Stimulated activated CD4-positive, alpha-beta T cell treated with anti-CD3 and anti-CD28 coated beads, Interleukin-4, amount 100 ng/mL, for 24 hours (primary cell): ENCODE results near the gene GRIK4.

Experiments used
- DNase-seq: peaks from one replicate; pipeline ENCODE4 v3.0.0-alpha.2; 2020

Gene GRIK4

DNA sequence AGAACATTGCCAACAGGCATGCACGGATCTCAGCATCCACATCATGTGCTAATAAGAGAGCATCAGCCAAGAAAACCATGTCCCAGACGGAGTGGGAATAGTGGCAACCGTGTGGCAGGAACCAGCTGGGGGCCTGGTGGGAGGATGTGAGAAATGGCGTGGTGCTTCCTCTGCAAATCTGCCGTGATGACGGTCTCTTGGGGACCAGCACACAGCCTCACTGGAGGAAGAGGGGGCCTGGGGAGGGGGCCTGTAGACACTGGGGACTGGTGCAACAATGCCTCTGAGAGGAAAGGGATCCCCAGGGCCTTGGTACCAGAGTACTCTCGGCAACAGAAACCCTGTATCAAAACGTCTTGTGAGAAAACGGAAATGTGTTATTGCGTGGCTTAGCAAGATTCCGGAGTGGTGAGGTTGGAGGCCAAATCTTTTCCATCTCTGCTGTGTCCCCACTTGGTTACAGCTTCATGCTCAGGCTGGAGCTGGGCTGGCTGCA, 358.0 kb downstream of the GRIK4 start:
- DNase-seq, result no peak

DNA sequence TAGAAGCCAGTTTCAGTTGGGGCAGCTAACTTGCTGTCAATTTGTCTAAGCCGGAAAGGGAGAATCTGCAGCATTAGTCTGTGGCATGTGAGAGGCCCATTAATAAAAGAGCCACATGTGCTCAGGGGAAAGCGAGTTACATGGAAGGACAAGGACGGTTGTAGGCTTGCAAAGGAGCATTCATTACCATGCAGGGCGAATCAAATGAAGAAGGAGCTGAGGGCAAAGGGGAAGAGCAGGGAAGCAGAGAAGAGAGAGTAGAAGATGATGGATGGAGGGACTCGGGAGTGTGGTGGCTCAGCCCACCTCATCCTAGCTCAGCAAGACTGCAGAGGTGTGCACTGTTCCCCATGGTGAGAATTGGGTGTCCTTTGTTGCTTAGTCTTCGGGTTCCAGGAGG, 359.6 kb downstream of the GRIK4 start:
- DNase-seq, result no peak

DNA sequence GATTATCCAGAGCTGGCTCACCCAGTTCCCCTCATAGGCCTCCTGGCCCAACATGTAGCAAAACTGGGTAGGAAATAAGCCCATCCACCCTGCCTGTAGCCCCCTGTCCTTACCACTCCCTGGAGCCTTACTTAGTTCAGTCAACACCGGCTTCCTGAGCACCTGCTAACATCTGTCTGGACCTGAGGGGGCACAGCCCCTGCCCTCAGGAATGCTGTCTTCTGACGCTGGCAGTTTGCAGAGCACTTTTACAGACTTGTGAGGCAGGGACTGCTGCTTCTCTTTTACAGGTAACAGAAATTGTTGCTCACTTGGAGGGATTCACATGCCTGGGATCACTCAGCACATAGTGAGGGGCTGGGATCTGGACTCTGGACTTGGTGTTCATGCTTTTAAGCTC, 360.4 kb downstream of the GRIK4 start:
- DNase-seq, result no peak

DNA sequence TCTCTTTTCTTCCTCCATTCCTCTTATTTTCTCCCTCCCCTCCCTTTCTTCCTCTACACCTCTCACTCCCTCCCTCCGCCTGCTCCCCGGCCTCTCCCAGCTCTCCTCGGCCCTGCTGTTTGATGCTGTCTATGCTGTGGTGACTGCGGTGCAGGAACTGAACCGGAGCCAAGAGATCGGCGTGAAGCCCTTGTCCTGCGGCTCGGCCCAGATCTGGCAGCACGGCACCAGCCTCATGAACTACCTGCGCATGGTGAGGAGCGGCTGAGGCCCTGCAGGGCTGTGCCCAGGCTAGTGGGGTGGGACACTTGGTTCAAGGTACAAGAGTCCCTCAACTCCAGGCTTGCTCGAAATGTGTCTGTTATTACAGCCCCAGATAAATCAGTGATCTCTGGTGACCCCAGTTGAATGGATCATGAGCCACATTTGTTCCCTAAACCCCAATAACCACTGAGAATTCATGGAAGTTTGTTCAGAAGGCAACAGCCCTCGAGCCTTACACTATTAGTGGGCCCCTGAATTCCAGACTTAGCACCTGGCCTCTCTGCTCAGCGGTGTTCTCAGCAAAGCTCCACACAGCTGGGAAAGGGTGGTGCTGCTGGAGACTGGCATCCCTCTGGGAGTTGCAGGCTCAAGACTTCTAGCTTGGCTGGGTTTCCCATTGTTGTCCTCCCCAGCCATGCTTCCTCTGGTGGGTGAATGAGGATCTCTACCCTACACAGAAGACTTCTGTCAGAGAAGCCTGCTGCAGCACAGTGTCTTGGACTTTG, 362.6 kb downstream of the GRIK4 start:
- DNase-seq, result no peak

DNA sequence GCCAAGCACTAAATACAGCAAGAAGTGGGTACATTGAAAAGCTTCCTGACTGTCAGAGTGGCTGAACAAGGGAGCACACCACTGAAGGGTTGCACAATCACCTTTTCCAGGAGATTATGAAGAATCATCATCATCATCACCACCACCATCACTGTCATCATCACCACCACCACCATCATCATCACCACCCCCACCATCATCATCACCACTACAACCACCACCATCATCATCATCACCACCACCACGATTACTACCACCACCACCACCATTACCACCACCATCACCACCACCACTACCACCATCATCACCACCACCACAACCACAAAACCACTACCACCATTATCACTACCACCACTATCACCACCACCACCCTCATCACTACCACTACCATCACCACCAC, 364.4 kb downstream of the GRIK4 start:
- no peak for DNase-seq

DNA sequence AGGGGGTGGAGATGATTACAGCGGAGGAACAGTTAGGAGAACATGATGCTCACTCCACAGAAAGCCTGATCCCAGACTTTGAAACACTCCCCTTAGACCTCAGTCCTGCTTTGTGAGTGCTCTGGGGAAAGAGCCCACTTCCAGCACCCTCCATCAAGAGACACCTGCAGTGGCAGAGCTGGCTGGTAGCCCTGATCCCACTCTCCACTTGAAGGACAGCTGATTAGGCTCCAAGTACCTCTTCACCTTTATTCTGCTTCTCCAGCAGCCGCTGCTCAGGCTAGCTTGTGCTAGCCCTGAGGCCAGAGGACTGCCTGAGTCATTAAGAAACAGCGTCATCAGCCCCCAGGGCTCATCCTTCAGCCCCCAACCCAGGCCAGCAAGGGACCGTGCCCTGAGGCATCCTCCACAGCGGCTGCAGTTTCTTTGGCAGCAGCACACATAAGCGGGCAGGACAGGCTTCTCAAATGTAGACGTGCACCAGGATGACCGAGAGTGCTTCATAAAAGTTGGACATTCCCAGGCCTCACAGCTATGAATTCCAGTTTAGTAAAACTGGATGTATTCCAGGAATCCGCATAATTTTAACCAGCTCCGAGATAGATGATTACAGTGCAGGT, 366.3 kb downstream of the GRIK4 start:
- DNase-seq, result no peak

DNA sequence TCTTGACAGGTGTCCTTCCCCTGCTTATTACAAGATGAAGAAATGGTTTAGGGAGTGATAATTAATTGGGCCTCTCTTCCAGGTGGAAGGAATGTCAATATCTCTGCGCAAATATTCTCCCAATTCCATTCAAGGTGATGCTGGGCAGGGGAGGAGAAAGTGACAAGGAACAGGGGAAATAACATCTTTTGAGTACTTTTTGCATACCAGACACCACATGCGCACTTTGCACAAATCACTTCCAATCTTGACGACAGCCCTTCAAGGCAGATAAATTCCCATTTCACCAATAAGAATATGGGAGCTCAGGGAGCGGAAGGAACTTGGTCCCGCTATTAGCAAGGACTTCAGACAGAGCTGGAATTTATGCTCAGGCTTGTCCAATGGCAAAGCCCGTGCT, 367.2 kb downstream of the GRIK4 start:
- DNase-seq, result no peak

DNA sequence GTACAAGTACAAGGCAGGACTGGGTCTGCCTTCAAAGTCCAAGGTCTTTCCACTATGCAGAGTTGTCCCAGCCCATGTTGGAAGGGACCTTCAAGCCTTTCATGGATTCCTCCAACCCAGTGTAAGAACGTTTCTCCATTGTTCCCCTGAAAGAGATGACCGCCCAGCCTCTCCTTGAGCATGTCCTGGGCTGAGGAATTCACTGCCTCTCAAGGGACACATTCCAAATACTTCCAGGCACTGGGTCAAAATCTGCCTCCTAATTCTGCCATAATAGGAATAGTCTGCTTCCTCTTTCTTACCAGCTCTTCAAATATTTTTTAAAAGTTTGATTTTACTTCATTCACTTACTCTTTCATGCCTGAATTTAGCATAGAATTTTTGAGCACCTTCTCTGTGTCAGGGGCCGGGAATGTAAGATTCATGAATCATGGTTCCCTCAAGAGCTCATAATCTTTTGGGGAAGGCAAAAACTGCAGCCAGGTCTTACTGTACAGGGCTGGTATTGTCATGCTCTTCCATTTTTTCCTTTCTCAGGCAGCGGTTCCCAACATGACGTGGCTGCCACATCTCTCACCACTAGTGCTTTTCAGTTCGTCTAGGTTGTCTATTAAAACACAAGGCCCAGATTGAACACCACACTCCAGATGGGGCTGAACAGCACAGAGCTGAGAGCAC, 369.1 kb downstream of the GRIK4 start:
- no peak for DNase-seq

DNA sequence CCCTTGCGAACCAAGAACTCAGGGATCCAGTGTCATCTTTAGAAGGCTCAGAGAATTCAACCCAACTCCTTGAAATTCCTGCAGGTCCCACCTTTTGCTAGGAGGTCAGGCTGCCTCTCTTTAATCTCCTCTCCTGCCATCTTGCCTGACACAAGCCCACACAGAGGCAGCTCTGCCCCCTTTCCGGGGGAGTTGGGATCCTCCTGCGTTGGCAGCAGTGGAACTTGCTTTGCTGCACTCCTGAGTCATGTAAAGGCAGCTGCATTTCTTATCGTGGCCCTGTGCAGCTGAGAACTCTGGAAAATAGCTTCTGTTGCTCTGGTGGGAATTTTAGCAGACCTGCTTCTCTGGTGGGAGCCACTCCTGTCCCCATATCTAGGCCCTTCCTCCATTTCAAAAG, 370.0 kb downstream of the GRIK4 start:
- DNase-seq, result no peak

DNA sequence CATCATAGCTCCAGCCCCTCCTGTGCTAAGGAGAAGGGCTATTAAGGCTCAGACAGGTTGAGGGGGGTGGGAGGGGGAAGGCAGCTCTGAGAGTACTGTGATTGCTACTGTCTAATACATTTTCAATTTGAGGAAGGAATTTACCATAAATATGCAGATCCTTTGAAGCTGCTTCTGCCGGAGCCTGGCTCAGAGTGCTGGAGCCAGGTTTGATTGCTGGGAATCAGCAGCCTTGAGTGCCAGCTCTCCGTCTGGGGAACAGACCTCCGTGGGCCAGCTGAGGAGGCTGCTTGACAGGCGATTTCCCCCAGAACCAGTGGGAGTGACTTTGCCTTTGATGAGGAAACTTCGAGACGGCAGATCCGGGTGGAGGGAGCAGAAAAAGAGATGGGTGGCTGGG, 370.6 kb downstream of the GRIK4 start:
- no peak for DNase-seq

DNA sequence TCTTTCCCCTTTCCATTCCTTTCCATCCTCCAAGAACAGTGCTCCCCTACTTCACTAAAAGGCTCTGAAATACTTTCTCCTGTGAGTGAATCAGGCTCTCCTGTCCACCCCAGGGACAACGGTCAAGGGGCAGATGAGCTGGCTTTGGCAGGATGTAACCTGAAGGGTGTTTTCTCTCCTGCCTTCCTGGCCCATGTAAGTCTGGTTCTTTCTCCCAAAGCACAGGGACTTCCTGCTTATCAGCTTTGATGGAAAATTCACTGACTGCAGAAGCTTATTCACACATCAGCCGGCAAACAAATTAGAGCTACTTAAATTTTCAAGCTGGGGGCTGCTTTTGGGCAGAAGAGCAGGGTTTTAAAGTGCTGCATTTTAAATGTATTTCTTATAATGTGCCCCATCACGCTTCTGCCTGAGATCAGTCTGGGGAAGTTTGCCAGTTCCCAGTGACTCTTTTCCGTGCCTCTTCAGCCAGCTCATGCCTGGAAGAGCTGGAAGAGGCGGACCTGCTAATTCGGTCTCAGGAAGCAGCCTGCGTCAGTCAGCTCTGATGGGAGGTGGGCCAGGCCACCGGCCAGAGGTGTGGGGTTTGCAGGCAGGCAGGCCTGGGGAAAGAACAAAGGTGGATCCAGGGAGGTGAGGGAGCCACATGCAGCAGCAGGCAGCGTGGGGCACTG, 372.0 kb downstream of the GRIK4 start:
- no peak for DNase-seq

DNA sequence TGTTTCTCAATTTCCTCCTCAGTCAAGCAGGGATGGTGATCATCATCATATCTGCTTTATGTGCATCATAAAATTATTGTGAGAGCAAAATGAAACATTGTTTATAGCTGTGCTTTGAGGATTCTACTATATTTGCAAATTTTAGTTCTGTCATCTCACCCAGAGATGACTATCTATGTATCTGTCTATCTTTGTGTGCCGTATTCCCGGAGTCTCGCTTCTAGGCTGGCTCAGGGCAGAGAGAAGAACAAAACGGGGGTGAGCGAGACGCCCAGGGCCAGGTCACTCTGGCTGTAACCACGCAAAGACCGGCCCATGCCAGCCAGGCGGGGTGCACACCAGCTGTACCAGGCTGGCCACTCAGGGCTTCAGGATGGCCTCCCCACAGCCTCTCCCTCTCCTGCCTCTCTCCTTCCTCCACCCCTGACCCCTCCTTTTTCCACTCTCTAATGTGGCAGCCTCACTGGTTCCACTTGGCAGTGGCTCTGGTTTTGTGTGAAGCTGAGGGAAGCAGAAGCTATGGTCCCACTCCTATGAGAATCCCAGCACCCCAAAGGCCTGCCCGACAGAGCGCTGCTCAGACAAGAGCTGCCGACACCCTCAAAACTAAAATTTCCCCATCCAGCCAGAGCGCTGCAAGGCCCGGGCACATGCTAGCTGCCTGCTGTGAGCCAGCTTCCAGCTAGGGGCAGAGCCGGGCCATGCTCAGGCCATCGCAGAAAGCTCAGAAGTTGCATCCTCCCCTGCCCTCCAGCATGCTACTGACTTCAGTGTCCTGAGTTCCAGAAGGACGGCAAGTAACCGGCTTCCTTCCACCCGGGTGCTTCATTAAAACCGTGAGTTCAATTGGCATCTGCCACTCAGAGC, 372.8 kb downstream of the GRIK4 start:
- no peak for DNase-seq

DNA sequence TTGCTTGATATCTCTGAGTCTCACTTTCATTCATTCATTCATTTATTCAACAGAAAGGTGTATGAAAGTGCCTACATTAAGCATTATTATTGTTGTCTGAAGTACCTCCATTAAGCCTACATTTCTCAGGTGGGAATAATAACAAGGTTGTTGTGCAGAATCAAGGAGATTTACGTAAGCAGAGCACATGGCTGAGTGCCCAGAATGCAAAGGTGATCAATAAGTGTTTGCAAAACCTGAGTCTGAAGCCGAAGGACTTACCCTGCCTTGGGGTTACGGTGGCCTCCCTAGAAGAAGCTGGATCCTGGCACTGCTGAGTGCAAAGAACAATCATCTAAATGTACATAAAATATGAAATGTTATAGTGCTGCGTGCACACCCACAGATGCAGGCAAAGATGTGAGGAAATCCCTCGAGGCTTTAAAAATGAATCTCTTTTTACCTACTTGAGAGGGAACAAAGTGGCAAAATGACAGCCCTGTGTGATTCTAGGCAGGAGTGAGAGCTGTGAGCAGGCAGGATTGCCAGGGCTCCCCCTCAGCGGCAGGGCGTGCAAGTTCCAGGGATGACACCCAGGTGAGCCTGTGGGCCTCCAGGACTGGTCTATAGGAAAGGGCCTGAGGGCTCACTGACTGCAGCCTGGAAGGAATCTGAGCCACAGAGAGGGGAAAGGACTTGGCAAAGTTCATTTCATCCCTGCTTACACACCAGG, 379.2 kb downstream of the GRIK4 start:
- no peak for DNase-seq

DNA sequence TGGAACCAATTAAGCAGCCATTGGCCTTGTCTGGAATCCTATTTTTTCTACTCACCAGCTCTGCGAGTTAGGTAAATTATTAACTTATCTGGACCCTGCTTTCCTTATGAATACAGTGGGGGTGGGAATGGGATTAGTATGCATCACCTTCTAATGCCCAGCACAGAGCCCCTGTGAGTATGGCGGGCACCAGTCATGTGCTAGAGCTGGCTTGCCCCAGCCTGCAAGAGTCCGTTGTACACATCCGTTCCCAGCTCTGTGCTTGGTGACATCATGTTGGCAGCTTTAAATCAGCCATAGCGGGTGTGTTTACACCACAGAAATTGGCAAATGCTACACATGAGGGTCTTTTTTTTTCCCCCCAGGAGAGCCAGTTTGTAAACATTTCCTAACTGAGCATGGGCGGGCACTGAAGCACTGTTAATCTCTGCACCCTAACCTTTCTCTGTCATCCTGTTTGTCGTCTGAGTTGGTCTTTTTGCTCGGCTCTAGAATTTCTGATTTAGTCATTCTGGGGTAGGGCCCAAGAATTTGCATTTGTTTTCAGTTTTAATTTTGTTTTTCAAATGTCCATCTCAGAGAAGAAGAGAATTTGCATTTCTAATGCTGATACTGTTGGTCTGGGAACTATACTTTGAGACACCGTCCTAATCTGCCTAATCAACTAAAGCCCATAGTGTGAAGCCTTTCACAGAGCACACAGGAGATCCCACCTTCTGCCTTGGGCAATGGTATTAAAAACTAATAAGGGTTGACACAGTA, 382.1 kb downstream of the GRIK4 start:
- DNase-seq, result no peak

DNA sequence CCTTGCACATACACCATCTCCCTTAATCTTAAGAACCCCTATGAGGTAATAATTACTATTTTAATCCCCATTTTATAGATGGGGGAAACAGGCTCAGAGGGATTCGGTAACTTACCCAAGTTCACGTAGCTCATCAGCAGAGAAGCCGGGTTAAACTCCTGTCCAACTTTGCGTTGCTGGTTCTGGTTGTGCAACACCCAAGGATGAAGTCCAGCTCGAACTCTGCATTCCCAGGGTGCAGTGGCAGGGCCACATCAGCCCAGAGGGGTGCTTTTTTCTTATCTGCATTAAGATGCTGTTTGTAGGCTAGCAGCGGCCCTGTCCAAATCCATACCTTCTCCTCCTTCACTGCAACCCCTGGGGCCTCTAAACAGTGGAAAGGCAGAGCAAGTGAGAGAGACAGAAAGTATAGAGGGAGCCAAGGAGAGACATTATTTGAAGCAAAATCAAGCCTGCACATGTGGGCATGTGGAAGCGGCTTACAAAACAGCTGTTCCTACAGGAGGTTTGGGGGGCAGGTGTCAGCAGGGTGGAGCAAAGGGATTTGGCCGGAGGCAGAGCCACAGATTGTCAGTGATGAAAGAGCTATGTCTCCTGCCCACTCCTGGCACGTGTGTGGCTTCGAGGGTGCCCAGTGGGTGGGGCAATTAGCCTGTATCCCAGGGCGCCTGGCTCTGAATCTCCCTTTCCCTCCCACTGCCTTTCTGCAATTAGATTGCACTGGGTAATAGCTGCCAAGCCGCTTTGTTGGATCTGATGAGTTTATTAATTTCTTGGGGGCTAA, 382.8 kb downstream of the GRIK4 start:
- DNase-seq, result no peak

DNA sequence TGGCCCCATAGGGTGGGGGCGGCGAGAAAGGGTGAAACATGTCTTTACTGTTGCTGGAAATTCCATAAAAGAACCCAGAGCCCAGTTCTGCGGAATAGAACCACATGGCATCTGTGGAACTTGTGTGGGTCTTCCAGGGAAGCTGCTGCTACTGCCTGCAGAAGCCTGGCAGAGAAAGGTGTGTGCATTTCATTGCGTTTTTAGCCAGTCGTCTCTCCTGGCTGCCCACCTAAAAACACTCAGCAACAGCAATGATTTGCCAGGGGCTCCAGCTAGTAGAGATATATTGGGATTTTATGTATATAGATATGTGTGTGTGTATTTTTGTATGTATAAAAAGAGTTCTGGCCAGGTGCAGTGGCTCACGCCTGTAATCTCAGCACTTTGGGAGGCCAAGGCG, 385.1 kb downstream of the GRIK4 start:
- no peak for DNase-seq

DNA sequence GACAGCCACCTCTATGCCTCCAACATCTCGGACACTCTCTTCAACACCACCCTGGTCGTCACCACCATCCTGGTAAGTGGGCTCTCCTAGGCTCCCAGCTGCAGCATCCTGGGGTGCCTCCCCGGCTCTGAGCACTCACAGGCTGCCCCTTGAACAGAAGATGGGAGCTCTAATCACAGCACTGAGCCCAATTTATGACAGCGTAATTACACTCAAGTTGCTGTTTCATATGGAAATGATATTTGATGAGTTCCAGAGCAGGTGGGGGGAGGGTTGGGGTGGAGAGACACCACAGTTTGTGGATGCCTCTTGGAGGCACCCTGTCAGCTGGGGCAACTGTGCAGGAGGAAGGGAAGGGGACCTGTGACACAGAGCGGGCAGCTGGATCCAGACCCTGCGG, 387.0 kb downstream of the GRIK4 start:
- DNase-seq, result no peak

DNA sequence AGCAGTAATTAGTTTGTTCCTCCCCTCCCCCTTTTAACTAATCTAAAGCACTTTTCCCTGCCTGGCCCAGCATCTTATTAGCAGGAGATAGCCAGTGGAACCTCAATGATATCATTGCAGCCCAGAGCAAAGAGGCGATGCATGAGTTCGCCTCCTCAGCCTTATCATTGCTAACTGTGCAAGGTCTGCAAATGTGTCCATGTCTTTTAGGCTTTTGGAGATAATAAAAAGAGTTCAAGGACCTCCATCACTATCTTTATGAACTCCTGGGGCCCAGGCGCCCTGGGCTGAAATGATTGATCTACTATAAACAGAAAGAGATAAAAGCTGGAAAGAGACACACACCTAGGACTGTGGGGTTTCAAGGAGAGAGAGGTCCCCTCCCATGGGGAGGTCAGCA, 388.2 kb downstream of the GRIK4 start:
- DNase-seq, result no peak

DNA sequence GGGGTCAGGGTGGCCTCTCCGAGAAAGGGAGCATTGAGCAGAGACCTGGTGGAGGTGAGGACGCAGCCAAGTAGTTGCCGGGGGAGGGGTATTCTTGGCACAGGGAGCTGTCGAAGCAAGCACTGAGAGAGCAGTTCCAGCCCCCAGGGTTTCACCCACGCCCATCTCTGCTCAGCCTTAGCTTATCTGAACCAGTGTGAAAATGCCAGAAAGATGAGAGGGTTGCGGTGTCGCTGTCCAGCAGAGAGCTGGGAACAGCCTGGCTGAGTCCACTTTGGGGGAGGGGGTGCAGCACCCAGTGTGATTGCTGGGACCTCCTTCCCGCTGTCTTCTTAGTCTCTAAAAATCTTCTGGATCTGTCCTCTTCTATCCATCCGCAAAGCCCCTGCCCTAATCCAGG, 389.1 kb downstream of the GRIK4 start:
- no peak for DNase-seq

DNA sequence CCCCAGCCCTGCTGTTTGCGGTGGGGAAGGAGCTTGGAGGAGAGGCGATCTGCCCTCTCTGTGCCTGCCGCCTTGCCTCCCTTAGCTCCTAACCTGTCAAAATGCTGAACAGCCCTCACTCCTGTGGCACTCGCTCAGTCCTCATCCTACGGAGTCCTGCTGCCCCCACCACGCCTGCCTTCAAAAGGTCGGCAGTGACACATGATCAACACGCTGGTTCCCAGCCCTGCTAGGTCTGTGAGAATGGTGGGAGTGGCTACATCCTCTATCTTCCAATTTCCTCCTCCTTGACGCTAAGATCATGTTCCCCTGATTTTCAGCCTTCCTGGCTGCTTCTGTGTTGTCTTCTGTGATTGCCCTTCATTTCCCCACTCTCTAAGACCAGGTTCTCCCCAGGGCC, 392.1 kb downstream of the GRIK4 start:
- no peak for DNase-seq
